GM18873 (cell line): Measurements from ENCODE around the gene CNOT6L.
A peak's percentile ranks its signal among the peaks of the same experiment; 100 is the strongest.
"Not testable (repeated sequence)": the region's sequence is repeated elsewhere in the genome, so short reads cannot be mapped to it uniquely, and the experiment has no call there.

Experiments
- ATAC-seq: cut with Tn5 transposase; IDR thresholded peaks from one replicate; pipeline ENCODE4 v1.9.1; 2021; ENCODE audit warnings: mild to moderate bottlenecking, moderate library complexity, moderate number of reproducible peaks; ENCODE audit not compliant: unreplicated experiment, low FRiP score

CNOT6L gene

GRCh38 chr4:77818602-77819403, at the start of gene CNOT6L:
Gene CNOT6L, minus strand, starts transcription at chr4:77819368. Its CDS starts 60 bp downstream, at chr4:77819308.
- no peak for ATAC-seq

DNA sequence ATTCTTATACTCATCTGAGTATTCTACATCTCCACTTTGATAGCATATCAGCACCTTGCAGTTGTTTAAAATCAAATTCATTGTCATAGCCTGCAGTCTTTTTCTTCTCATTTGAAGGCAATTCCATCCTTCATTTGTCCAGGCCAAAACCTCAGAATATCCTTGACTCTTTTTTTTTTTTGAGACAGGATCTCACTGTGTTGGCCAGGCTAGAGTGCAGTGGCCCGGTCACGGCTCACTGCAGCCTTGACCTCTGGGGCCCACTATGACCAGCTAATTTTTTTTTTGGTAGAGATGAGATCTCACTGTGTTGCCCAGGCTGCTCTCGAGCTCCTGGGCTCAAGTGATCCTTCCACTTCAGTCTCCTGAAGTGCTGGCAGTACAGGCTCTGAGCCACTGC, 46.1 kb upstream of the CNOT6L start:
- no peak for ATAC-seq

DNA sequence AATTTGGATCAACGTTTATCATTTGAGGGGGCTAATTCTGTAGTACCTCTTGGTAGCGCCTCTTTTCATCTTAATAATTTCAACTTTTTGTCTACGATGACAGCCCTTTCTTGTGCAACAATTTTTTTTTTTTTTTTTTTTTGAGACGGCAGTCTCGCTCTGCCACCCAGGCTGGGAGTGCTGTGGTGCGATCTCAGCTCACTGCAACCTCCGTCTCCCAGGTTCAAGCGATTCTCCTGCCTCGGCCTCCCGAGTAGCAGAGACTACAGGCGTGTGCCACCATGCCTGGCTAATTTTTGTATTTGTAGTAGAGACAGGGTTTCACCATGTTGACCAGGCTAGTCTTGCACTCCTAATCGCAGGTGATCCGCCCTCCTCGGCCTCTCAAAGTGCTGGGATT, 44.2 kb upstream of the CNOT6L start:
- not testable (repeated sequence) for ATAC-seq

DNA sequence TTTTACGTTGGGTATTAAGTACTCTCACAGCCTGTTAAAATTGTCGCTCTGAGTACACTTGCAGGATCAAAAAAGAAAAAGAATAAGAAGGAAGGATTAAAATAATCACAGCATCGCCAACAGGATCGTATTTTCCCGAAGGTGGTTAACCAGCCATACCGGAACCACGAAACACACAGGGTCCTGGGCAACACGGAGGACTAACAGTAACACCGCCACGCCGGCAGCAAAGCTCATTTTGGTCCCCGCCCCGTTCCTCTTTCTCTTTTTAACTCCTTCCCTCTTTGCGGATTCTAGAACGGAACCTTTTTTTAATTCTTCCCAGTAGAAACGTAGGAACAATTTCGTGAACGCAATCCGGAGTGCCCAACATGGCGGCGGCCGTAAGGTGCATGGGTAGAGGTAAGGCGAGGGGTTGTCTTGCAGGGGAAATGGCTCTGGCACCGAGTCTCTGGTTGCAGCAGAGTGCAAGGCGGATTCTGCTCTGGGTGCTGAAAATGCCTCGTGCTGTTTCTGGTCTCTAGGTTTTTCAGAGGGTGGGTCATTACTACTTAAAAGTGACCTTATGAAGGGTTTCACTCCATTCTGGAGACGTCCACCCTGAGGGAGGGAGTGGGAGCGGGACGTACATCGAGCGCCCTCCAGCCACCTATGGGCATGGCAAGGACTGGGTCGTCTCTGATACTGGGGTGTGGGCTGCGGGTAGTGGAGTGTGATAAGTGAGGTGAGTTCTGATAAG, 43.5 kb upstream of the CNOT6L start, which contains the start of gene MRPL1:
TSS of gene MRPL1 (plus strand) at position 353 of the 739 bp plus-strand sequence. CDS start at position 372, 19 bp downstream.
- peak; percentile 85 for ATAC-seq

DNA sequence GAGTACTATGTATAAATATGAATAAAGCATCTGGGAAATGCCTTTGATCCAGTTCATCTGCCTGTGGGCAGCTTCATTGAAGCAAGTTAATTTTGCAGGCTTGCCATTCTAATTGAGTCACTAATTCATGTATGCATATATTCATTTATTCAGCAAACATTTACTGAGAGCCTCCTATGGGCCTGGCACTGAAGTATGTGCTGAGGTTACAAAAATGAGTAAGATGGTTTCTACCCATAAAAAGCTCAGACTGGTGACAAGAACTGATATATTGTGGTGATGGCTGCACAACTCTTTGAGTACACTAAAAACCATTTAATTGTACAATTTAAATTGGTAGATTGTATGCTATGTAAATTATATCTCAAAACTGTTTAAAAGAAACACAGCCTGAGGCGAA, 42.3 kb upstream of the CNOT6L start:
- no peak for ATAC-seq

DNA sequence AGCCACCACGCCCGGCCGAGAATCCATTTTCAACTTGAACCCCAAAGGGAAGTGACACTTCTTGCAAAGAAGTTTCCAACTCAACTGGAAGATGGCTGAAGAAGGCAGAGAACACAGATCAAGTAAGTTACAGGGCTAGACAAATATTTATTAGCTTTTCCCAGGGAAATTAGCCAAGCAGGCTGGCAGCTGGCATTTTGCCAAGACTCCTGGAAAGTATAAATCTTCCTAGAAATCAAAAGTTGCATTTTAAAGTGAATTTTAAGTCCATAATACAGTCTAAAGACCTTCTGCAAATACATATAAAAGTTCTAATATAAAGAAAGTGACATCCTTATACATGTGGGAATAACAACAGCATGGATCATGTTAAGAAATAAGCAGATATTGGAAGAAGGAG, 40.1 kb upstream of the CNOT6L start:
- ATAC-seq, result no peak

- ATAC-seq, result no peak
Measured at GRCh38 chr4:77856152-77856551, 37.0 kb upstream of the CNOT6L start.

- no peak for ATAC-seq
Measured at GRCh38 chr4:77854431-77855111, 35.4 kb upstream of the CNOT6L start.

DNA sequence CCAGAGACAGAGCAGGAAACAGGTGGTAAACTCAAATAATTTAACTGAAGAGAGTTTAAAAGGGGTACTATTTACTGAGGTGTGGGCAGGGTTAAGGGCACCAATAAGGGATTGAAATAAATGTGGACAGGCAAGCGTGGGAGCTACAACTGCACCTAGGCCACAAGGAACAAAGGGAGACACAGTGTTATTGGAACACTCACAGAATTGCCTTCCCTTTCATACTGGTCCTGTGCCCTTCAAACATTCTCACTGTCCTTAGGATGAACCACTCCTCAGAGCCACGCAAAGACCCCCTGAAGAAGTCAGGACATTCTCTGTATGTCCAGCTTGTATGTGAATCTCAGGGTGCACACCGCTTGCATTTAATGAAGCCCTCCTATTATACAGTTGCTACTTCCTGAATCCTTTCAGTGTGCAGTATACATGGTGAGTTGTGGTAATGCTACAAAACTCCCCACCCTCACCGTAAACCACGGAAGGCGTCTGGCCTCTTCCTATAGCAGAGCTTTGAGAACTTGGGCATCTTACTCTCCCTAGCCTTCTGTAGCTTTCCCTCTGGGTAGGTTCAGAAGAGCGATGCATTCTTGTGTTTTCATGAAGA, 33.8 kb upstream of the CNOT6L start:
- peak; percentile 88 for ATAC-seq

DNA sequence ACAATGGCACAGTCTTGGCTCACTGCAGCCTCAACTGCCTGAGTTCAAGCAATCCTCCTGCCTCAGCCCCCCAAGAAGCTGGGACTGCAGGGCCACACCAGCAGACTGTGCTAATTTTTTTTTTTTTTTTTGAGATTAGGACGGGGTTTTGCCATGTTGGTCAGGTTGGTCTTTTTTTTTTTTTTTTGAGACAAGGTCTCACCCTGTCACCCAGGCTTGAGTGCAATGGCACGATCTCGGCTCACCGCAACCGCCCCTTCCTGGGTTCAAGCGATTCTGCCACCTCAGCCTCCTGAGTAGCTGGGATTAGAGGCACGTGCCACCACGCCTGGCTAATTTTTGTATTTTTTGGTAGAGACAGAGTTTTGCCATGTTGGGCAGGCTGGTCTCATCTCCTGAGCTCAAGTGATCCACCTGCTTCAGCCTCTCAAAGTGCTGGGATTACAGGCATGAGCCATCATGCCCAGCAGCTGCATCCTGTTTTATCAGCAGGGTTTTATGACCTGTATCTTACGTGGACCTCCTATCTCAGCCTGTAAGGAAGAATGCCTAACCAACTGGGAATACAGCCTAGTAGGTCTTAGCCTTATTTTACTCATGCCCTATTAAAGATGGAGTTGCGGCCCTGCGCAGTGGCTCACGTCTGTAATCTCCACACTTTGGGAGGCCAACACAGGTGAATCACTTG, 30.3 kb upstream of the CNOT6L start:
- ATAC-seq, result no peak

DNA sequence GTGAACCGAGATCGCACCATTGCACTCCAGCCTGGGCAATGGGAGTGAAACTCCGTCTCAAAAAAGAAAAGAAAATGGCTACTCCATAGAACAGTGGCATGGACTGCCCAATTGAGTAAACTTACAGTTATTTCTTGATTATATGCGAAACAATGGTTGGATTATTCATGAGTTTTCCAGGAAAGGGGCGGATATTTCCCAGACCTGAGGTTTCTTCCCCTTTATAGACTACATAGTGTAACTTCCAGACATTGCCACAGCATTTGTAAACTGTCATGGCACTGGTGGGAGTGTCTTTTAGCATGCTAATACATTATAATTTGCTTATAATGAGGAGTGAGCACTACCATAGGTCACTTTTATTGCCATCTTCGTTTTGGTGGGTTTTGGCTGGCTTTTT, 29.3 kb upstream of the CNOT6L start:
- ATAC-seq, result no peak

- no peak for ATAC-seq
Measured at GRCh38 chr4:77845929-77846328, 26.8 kb upstream of the CNOT6L start.

DNA sequence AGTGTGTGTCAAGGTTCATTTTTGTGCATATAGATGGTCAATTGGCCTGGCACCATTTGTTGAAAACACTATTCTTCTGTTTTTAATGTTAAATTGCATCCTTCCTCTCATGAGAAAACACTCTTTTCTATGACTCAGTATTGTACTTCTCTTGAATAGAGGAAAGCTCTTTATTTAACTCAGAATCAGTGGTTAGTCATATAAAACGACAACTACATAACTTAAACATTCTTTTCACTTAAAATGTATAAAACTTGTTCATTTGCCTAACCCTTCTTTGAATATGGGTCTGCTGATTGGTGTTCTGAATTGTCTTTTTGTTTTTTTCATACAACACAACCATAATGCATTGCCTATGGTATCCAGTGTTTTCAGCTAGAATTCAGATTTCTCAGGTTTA, 26.2 kb upstream of the CNOT6L start:
- no peak for ATAC-seq

- no peak for ATAC-seq
Measured at GRCh38 chr4:77844363-77844762, 25.2 kb upstream of the CNOT6L start.

GRCh38 chr4:77843628-77844027, 24.5 kb upstream of the CNOT6L start:
- ATAC-seq, result no peak

- ATAC-seq, result no peak
Measured at GRCh38 chr4:77834403-77834802, 15.2 kb upstream of the CNOT6L start.

DNA sequence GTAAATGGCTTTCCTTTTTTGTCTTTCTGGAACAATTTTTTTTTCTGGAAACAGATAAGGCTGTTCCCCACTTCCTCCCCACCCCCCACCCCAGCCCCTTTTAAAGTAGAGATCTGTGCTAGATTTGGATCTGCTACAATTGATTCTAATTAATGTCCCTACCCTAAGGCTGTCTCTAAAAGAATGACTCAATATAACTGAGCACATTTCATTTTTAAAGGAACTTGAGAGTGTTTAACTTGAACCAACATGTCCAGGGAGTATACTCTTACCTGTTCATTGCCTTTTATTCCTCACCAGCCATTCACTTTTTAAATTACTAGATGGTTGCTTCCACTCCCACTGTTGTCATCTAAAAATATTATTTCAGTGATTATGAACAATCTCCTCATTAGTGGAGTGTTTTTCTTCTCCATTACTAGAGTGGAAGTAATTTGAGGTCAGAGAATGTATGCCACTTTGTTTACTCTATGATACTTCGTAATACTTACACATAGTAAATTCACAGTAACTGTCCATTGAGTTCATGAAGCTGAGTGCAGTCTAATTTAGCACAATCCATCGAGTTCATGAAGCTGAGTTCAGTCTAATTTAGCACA, 14.1 kb upstream of the CNOT6L start:
- no peak for ATAC-seq

DNA sequence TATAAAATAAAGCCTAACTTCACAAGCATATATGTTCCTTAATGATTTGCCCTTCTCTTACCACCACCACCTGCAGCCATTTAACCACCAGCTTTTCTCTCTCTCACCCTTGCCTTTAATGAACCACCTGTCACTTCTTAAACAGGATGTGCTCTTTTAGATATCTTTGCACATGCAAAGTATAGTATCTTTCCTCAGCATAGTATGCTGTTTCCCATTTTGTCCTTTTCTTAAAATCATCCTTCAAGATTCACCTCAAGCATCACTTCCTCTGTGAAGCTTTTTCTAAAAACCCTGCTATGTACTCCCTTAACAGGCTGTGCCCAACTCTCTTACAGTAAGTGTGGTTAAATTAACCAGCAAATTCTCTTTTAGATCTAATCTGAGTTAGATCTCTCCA, 8.2 kb upstream of the CNOT6L start:
- no peak for ATAC-seq

DNA sequence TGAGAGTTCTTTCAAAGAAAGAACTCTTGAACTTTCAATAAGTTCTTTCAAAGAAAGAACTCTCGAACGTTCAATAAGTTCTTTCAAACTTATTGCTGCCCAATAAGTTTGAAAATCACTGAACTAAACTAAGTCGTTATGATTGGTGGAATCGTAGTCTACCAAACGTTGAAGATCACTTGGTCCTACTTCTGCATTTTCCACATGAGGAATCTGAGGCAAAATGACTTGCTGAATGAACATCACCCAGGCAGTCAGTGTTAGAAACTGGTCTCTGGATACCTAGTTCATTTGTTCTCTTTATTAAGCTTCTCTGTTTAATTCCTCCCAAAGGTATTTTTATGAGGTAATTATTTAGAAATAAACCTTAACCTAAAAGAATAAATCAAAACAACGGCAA, 7.1 kb upstream of the CNOT6L start:
- ATAC-seq, result no peak

GRCh38 chr4:77821775-77822174, 2.6 kb upstream of the CNOT6L start:
- ATAC-seq, result no peak
